Right lung (tissue), 10 donors: ENCODE measurements around the gene MRPS5. TPM values are rescaled to one million over a fixed set of nuclear protein-coding genes. Genes with fewer than 3 reads are reported as not detected.

Experiments used
- DNase-seq, 2 donors: peaks; one replicate each; pipeline ENCODE4 v3.0.0-alpha.2; 2013
- long read RNA-seq, 8 donors: transcript quantifications; one replicate each; lab custom pipeline, GENCODE V29; 2026
- polyA plus RNA-seq, 5 donors: library from polyadenylated mRNA; unstranded; fragments of 120-200 nt; gene quantifications; one replicate each; pipeline versions ENCODE4 v1.2.1 to v1.2.3, GENCODE V29; 2013; ENCODE audit warnings: inconsistent platforms in 1 of 5, low replicate concordance in 1 of 5; ENCODE audit not compliant: insufficient read length in 5 of 5, insufficient read depth in 1 of 5

Gene MRPS5
- 100 to 1,000 TPM in 1 of 5 donors, 10 to 100 TPM in 4; 81.2 to 103 (median 88.0) TPM for polyA plus RNA-seq
- long read RNA-seq, donor 1, transcript MRPS5-203 (5 exons, 793 nt) = minor isoform, 10 of 92 reads
- long read RNA-seq, donor 1, transcript MRPS5-208 (2 exons, 3,680 nt) = minor isoform, 7 of 92 reads
- long read RNA-seq, donor 1, transcript MRPS5-201 (12 exons, 1,652 nt) = major isoform, 15 of 92 reads
- long read RNA-seq, donor 1, partial matches to known transcripts = 57 of 92 reads
- long read RNA-seq, donor 1, other reads (novel, unspliced or antisense) = 0 of 92 reads
- long read RNA-seq, donor 2, transcript MRPS5-203 (5 exons, 793 nt) = minor isoform, 6 of 27 reads
- long read RNA-seq, donor 2, transcript MRPS5-201 (12 exons, 1,652 nt) = major isoform, 16 of 27 reads
- long read RNA-seq, donor 2, partial matches to known transcripts = 0 of 27 reads
- long read RNA-seq, donor 2, other reads (novel, unspliced or antisense) = 0 of 27 reads
- long read RNA-seq, donor 3, transcript MRPS5-203 (5 exons, 793 nt) = major isoform, 11 of 56 reads
- long read RNA-seq, donor 3, transcript MRPS5-208 (2 exons, 3,680 nt) = minor isoform, 6 of 56 reads
- long read RNA-seq, donor 3, transcript MRPS5-201 (12 exons, 1,652 nt) = minor isoform, 8 of 56 reads
- long read RNA-seq, donor 3, partial matches to known transcripts = 31 of 56 reads
- long read RNA-seq, donor 3, other reads (novel, unspliced or antisense) = 0 of 56 reads
- long read RNA-seq, donor 4, transcript MRPS5-203 (5 exons, 793 nt) = major isoform, 12 of 46 reads
- long read RNA-seq, donor 4, transcript MRPS5-201 (12 exons, 1,652 nt) = minor isoform, 5 of 46 reads
- long read RNA-seq, donor 4, partial matches to known transcripts = 25 of 46 reads
- long read RNA-seq, donor 4, other reads (novel, unspliced or antisense) = 0 of 46 reads
- long read RNA-seq, donor 5, transcript MRPS5-201 (12 exons, 1,652 nt) = minor isoform, 15 of 81 reads
- long read RNA-seq, donor 5, transcript MRPS5-203 (5 exons, 793 nt) = major isoform, 16 of 81 reads
- long read RNA-seq, donor 5, transcript MRPS5-206 (7 exons, 1,672 nt) = minor isoform, 5 of 81 reads
- long read RNA-seq, donor 5, partial matches to known transcripts = 39 of 81 reads
- long read RNA-seq, donor 5, other reads (novel, unspliced or antisense) = 0 of 81 reads
- long read RNA-seq, donor 6, transcript MRPS5-201 (12 exons, 1,652 nt) = minor isoform, 17 of 101 reads
- long read RNA-seq, donor 6, transcript MRPS5-206 (7 exons, 1,672 nt) = minor isoform, 5 of 101 reads
- long read RNA-seq, donor 6, transcript MRPS5-203 (5 exons, 793 nt) = major isoform, 36 of 101 reads
- long read RNA-seq, donor 6, transcript MRPS5-208 (2 exons, 3,680 nt) = minor isoform, 5 of 101 reads
- long read RNA-seq, donor 6, partial matches to known transcripts = 38 of 101 reads
- long read RNA-seq, donor 6, other reads (novel, unspliced or antisense) = 0 of 101 reads
- long read RNA-seq, donor 7, transcript MRPS5-201 (12 exons, 1,652 nt) = major isoform, 24 of 58 reads
- long read RNA-seq, donor 7, transcript MRPS5-203 (5 exons, 793 nt) = minor isoform, 14 of 58 reads
- long read RNA-seq, donor 7, partial matches to known transcripts = 12 of 58 reads
- long read RNA-seq, donor 7, other reads (novel, unspliced or antisense) = 0 of 58 reads
- long read RNA-seq, donor 8, transcript MRPS5-203 (5 exons, 793 nt) = major isoform, 6 of 29 reads
- long read RNA-seq, donor 8, partial matches to known transcripts = 16 of 29 reads
- long read RNA-seq, donor 8, other reads (novel, unspliced or antisense) = 0 of 29 reads

- peak; percentile 77 to 80 for DNase-seq
These were observed at the start of gene MRPS5 for GRCh38 chr2:95121407-95122196. TSS of gene MRPS5 (minus strand) at chr2:95121808. CDS start at chr2:95121791, 17 bp downstream.

DNA sequence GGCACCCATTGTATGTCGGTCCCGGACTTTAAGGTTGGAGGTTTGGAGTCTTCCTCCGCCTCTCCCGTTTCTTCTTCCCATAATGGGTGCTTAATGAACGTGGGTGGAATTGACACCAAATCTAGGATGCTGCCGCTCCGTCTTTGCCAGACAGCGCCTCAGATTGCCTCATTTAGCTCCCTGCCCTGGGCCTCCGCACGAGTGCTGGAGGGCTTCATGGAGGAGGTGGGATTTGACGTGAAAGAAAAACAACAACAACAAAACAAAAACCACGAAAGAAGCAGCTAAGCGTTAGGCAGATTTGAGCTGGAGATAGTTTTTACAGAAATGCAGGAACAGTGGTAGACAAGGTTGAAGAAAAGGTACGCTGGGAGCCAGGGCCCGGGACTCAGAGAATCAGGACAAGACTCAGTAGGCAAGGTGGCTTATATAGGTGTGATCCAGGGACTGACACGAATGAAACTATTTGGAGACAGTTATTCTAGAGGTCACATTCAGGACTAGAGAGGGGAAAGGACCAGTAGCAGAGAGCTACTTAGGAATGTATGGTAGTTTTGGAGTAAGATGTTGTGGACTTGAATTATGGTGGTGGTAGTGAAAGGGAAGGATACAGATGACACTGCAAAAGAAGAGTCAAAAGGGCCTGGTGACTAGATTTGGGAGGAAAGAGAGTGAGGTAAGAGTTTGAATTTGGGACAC, 44.6 kb upstream of the MRPS5 start:
- no peak for DNase-seq

GRCh38 chr2:95165371-95166064, 43.9 kb upstream of the MRPS5 start, which contains the start of gene ZNF2:
TSS of gene ZNF2 (plus strand) at chr2:95165809. CDS start at chr2:95176227, 10,418 bp downstream.
- DNase-seq = peak; percentile 97

DNA sequence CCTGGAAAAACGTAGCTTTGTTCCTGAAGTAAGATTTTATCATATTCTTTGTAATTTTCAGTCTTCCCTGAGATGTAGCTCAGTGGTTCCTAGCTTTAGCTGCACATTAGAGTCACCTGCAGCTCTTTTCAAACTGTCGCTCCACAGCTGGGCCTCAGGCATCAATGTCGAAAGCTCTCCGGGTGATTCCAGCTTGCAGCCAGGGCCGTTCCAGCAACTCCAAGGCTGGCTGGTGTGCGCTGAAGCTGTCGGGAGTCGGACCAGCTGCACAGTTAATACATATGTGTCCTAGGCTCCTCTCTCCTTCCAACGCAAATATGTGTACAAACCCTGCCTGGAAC, 43.4 kb upstream of the MRPS5 start:
- DNase-seq = no peak

DNA sequence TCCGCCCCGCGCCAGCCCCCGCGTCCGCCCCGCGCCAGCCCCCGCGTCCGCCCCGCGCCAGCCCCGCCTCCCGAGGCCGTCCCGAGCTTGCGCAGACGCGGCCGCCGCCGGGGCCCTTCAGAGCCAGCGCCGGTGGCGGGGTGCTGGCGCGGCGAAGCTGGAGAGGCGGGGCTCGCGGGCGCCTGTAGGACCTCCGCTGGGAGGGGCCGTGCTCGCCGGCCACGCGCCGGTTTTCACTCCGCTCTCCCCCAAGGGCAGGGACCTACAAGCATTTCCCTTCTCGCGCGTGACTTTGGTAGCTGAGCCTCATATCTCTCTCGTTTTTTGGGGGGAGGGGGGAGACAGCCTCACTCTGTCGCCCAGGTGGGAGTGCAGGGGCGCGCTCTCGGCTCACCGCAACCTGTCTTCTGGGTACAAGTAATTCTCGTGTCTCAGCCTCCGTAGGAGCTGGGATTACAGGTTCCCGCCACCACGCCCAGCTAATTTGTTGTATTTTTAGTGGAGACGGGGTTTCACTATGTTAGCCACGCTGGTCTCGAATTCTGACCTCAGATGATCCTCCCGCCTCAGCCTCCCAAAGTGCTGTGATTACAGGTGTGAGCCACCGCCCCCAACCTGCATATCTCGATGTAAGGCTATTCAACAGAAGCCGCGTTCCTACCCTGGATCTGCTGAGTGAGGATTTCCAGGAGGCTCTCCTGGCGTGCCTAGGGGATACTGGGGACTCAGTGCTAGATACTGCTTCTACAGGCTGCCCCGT, 38.3 kb upstream of the MRPS5 start, which contains the start of gene ZNF514:
ZNF514 (minus strand) TSS at position 159 of the 760 bp plus-strand sequence. CDS start 6,595 bp downstream, outside the sequence.
- peak; percentile 62 to 64 for DNase-seq

- peak; percentile 32 to 33 for DNase-seq
These were observed 37.4 kb upstream of the MRPS5 start for GRCh38 chr2:95158891-95159619.

GRCh38 chr2:95158441-95158840, 36.8 kb upstream of the MRPS5 start:
- no peak for DNase-seq

DNA sequence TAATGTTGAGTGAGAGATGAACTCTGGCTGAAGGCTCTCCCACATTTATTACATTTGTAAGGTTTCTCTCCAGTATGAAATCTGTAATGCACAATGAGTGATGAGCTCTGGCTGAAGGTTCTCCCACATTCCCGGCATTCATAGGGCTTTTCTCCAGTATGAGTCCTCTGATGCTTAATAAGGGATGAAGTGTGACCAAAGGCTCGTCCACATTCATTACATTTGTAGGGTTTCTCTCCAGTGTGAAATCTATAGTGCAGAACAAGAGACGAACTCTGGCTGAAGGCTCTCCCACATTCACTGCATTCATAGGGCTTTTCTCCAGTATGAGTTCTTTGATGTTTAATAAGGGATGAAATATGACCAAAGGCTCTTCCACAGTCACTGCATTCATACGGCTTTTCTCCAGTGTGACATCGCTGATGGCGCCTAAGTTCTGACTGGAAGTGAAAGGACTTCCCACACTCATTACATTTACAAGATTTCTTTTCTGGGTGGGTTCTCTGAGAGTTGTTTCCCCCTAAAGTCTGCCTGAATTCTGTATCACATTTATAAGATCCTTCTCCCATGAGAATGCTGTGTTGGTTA, 27.9 kb upstream of the MRPS5 start:
- DNase-seq = no peak

GRCh38 chr2:95143838-95144237, 22.2 kb upstream of the MRPS5 start:
- no peak for DNase-seq

- DNase-seq = no peak
These were observed 17.1 kb upstream of the MRPS5 start for GRCh38 chr2:95138702-95139101.

GRCh38 chr2:95122197-95122551, 566 bp upstream of the MRPS5 start:
- DNase-seq = no peak

GRCh38 chr2:95121093-95121406, 558 bp downstream of the MRPS5 start:
- DNase-seq = peak; percentile 29 to 40

DNA sequence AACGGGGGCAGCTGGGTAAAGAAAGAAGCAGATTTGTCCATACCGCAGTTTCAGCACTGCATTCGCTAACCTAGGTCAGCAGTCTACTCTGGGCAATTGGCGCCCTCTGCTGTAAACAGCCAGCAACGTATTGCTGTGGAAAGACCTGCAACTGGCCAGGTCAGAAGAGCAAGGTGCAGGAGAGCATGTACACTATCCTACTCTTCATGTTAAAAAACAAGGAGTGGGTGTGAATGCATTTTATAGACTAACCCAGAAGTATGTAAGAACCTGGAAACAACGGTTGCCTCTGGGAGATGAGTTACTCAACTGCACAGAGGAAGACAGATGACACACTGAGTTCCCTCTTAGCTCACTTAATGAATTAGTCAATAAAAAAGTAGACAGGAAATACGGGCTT, 6.2 kb downstream of the MRPS5 start:
- DNase-seq = peak; percentile 24 to 44

GRCh38 chr2:95113464-95113863, 8.1 kb downstream of the MRPS5 start:
- no peak for DNase-seq

- no peak for DNase-seq
These were observed 11.2 kb downstream of the MRPS5 start for GRCh38 chr2:95110395-95110794.

DNA sequence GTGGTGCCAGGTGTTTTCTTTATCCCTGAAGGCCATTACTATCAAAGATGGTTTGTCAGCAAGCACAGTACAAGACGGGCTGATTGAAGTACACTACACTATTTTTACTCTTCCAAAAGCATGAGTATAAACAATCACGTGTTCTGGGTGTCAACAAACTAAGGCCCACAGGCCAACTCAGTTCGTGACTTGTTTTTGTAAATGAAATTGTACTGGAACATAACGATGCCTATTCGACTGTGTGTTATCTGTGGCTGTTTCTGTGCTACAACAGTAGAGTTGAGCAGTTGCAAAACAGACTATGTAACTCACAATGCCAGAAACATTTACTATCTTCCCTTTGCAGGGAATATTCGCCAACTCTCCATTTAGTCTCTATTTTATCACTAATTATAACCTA, 12.3 kb downstream of the MRPS5 start:
- DNase-seq = no peak

DNA sequence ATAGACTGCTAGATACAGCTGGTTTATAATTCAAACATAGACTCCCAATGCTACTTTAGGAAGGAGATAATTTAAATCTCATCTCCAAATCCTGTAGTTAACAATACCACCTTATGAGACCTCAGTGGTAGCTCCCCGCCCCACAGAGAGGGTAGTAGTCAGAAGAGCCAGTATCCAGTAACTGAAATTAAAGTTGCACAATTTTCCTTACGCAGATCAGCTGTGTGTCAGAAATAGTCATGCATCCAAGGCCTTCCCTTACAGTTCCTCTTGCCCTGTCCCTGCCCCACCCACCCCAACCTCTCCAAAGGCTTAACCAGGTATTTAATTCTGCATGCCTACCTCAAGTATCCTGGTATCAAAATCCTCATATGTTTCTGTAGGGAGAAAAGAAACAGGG, 15.5 kb downstream of the MRPS5 start:
- no peak for DNase-seq
